Measurements from ENCODE around the gene CD52.

CD52 gene

DNA sequence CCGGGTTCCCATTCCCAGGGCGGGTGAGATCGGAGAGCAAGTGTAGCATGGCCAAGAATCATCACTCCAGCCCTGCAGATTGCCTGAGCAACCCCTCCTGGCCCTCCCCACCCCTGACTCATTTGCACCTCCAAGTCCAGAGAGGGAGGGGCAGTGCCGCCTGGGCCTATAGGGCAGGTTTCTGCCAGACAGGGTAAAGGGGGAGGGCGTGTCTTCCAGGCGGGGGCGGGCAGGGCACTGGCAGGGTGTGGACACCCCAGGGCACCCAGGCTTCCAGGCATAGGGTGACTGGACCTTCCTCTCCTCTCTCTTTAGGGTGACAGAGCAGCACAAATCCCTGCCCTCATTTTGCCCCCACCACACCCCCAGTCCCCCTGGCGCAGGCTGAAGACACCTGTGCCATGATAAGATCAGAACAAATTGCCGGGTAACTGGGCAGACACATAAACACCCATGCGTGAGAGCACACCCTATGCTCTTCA lies 39.4 kb downstream of the CD52 start:
- DNase-seq = no peak

DNA sequence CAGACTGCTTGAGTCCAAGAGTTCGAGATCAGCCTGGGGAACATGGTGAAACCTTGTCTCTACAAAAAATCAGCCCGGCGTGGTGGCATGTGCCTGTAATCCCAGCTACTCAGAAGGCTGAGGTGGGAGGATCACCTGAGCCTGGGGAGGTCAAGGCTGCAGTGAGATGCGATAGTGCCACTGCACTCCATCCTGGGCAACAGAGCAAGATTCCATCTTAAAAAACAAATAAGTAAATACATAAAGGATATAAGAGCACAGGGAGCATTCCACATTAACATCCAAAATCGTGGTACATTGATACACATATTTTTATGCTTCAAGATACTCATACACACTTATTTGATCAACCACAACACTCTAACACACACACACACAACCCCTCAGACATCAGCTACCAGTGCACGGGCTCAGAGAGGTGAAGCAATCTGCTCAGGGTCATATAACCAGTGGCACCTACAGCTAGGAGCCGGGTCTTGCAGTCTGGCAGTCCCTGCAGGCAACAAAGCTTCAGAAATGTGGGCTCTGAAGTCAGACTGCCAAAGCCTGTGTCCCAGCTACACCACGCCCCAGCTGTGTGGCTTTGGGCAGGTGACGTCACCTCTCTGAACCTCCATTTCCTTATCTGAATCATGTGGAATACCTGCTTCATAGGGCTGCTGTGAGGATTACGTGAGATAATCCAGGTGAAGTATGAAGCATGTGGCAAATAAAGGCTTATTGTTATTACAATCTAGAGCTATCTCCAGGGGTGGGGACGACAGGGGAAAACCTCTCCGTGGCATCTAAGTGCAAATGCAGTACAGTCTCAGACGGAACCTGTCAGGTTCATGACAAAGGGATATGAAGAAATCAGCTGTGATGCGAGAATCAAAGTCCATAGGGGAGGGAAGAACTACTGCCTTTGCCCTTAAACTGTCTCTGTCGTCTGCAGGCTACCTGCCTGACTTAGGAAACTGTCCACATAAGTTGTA lies 40.9 kb downstream of the CD52 start:
- DNase-seq = no peak

DNA sequence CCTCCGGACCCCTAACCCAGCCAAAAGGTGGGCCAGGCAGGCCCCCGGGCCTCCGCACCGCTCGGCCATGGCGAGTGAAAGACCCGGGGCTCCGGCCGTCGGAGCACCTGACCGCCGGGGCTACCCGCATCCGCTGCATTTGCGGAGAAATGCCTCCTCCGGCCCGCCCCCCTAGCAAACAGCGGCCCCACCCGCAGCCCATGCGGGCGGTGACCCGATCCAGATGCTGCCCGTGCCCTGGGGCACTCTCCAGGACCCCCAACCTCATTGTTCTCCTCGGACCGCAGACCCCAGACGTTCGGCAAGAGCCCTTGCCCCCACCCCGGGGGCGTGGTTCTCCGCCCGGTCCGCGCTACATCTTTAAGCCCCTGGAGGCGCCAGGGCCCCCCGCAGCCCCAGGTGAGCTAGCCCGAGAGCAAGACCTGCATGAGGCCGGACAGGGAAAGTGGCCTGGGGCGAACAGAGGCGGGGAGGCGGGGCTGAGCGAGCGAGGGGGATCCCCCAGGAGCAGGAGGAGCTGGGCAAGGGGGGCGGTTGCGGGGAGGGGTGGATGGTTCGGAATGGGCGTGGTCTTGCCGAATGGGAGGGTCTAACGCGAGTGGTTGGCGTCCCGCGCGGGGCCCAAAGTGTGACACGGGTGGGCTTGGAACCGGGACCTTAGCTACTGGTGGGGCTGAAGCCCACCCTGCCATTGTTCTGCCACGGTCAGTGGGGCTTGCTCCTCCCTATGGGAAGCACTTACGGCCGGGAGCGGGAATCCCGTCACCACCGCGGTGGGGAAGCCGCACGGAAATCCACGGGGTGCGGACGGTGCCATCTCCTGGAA lies 42.4 kb downstream of the CD52 start:
- no peak for DNase-seq

DNA sequence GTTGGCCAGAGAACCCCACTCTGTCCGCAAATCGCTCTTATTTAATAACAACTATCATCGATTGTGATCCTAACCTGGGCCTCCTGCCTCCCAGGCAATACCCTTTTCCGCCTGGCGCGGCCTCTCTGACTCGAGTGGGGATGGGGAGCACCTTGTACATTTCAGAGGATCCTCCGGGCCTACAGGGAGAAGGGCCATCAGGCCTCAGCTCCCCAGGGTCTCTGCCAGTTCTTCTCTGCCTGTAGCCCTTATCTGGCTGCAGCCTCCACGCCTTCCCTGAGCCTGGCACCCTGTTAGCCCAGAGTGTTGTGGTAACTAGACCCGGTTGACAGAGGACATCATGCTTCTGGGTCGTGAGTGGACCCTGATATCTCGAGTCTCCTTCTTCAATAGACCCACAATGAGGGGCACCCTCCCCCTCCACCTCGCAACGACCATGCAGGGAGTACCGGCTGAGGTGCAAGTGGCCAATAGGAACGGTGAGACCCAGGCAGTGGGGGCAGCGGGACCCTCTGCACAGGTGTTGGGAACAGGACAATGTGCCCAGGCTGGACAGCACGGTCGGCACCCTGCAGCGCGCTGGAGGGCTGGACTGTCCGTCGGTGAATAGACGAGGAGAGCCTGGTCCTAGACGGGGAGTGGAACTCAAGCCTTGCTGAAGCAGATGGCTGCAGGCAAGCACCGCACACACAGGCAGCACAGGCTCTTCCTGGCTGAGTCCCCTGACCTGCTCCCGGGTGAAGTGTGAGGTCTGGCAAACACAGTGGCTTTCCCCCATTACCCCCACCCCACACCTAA lies 43.2 kb downstream of the CD52 start:
- no peak for DNase-seq

DNA sequence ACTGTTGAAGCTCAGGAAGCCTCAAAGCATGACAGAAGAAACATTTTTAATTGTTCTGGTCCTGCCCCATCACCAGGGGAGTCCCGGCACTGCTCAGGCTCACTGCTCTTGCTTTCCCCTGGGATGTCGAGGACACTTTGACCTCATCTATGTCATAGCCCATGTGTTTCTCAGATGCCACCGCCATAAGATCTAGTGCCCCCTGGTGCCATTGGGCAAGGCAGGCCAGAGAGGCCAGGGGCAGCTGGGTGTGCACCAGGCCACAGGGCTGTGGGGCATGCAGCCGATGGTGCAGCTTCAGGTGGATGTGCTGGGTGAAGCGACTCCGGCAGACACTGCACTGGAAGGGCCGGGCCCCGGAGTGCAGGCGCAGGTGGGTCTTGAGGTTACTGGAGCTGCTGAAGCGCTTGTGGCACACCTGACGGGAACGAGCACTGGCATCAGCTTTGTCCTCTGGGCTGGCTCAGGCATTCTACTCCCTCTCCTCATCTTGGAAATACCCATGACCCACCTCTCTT lies 43.9 kb downstream of the CD52 start:
- no peak for DNase-seq

DNA sequence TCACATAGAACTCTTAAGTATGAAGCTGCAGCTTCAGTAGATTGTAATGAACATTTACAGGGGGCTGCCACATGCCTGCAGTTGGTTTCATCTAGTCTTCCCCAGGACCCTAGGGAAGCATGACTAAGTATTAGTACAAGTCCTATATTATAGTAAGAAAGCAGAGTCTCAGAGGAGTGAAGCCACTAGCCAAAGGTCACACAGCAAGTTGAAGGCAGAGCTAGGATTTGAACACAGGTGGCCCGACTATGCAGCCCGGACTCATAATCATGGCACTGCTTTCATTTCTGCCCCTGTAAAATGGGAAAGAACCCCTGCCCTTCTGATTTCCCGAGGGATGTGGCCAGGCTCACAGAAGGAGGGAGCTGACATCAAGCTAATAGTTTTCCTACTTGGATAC lies 44.6 kb downstream of the CD52 start:
- no peak for DNase-seq

DNA sequence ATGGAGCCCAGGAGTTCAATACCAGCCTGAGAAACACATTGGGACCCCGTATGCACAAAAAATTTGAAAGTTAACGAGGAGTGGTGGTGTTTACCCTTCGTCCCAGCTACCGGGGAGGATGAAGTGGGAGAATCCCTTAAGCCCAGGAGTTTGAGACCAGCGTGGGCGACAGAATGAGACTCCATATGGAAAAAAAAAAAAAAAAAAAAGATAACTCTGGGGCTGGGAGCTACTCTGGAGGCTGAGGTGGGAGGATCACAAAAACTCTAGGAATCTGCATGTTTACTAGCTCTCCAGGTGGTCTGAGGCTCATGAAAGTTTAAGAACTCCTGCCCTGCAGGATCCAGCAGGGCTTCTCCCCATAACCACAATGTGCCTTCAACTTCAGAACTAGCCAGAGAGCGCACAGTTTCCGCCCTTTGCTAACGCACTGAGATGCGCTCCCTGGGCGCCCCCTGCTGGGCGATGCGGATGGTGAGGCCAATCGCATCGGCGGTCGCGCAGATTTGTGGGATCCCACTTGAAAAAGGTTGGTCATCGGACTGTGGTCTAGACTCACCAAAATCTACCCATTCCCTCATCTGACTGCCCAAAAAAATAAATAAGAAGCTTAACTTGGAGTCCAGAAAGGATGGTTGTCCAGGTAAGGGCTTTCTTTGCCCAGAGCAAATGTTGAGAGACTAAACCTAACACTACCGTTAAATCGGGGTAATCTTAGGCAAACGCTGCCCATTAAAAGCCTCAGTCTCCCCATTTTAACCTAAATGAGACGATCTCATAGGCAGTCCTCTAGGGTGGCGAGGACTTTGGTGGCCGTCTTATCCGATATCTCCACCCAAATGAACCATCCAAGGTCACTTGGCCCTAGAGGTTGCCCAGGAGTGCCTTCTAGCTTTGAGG lies 46.0 kb downstream of the CD52 start:
- DNase-seq = peak; percentile 51 to 83

DNA sequence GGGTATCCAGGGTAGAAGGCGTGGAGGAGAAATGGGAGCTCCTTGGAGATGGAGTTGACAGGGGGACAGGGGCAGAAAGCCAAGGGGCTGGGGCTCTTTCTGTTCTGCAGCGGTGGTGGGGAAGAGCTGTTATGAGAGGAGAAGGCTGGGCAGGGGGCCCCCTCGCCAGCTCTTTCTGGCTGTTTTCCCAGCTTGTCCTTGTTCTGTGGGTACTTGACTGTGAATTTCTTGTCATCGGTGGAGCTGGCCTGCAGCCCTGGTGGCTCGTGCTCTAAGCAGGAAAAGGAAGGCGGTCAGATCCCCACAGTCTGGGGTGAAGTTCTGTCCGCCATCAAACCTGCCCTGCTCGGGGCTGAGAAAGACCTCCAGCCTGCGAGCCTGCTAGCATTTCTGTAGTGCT lies 47.2 kb downstream of the CD52 start:
- DNase-seq = no peak

DNA sequence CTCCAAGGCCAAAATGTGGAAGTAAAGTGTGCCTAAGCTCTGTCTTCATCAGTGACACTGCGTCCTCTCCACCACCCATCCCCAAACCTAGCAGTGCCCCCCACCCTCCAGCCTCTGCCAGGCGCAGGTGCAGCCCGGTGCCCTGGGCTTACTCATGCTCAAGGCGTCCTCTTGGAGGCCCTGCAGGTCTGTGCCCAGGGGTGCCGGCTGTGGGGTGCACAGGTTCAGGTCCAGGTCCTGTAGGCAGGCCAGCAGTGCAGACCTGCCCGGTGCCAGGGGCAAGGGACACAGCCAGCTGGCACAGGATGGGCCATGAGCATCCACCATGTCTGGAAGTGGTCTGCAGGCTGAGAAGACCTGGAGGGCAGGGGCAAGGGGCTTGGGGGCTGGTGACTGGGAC lies 49.7 kb downstream of the CD52 start:
- no peak for DNase-seq

DNA sequence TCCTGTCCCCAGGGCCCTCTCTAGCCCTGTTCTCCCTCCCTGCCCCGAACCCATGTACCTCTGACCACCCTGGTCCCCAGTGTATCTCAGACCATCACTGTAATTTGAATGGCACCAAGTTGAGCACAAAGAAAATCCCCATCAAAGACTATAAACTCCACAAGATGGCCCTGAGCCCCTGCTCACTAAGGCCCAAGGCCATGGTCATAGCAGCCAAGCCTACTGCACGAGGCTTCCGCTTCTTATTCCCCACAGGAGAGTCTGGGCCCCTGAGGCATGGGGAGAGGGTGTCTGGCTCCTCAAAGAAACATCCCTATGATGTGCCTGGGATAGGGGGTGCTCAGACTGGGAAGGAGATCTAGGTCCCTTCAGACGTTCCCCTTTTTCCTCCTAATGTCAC lies 50.2 kb downstream of the CD52 start:
- no peak for DNase-seq

DNA sequence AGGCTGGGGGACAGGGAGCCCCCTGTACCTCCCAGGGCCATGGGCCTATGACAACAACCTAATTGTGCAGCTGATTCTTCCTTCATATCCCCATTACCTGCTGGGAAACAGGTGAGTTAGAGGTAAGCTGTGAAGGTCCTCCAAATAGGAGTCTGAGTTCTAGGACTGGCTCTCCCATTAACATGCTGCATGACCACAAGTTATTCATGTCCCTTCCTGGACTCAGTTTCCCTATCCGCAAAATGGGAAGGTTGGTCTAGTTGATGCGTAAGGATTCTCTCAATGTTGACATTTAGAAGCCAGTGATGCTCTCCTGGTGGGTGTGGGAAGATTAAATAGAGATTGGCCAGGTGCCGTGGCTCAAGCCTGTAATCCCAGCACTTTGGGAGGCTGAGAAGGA lies 50.7 kb downstream of the CD52 start:
- no peak for DNase-seq
